DND-41 (cell line): ENCODE results near the gene KCNC3.

ENCODE experiments used
- EZH2 ChIP-seq: IDR thresholded peaks from 3 replicates; pipeline ENCODE4 v1.6.1; 2012; ENCODE audit warnings: borderline replicate concordance, low read depth, mild to moderate bottlenecking, moderate library complexity, low read length, inconsistent platforms; ENCODE audit not compliant: severe bottlenecking
- TF ChIP-seq, protein P1 (sequence below): IDR thresholded peaks from 2 replicates; pipeline ENCODE4 v1.5.1; 2012; ENCODE audit warnings: borderline replicate concordance, low read length, moderate library complexity, mild to moderate bottlenecking; ENCODE audit not compliant: poor library complexity, severe bottlenecking; ENCODE audit errors: extremely low read depth

DNA sequence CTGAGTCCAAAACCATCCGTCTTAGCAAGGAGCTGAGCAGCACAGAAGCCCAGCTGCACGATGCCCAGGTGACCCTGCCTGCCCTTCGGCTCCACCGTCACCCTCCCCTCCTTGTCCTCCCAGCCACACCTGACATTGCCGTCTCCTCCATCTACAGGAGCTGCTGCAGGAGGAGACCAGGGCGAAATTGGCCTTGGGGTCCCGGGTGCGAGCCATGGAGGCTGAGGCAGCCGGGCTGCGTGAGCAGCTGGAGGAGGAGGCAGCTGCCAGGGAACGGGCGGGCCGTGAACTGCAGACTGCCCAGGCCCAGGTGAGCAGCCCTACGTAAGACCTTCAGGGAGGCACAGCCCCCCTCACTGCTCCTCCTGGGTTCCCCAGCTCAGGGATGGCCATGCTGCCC lies 49.1 kb downstream of the KCNC3 start:
- TF ChIP-seq, protein P1, sequence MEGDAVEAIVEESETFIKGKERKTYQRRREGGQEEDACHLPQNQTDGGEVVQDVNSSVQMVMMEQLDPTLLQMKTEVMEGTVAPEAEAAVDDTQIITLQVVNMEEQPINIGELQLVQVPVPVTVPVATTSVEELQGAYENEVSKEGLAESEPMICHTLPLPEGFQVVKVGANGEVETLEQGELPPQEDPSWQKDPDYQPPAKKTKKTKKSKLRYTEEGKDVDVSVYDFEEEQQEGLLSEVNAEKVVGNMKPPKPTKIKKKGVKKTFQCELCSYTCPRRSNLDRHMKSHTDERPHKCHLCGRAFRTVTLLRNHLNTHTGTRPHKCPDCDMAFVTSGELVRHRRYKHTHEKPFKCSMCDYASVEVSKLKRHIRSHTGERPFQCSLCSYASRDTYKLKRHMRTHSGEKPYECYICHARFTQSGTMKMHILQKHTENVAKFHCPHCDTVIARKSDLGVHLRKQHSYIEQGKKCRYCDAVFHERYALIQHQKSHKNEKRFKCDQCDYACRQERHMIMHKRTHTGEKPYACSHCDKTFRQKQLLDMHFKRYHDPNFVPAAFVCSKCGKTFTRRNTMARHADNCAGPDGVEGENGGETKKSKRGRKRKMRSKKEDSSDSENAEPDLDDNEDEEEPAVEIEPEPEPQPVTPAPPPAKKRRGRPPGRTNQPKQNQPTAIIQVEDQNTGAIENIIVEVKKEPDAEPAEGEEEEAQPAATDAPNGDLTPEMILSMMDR, result no peak
- no peak for TF ChIP-seq EZH2
